ENCODE data around the gene PTPRT. TPM values are rescaled to one million over a fixed set of nuclear protein-coding genes. Genes with fewer than 3 reads are reported as not detected.

The PTPRT gene
- polyA plus RNA-seq, 2 of the 4 experiments (the other 2 are of a cell fraction): not detected

- WGBS (ENCODE audit: missing lambda C conversion rate): 5% methylated on average over 4 of the region's 4 CpGs
- CTCF ChIA-PET: interaction anchor here (0.5 to 1.0 kb wide), 3 partner anchors 9 to 676 kb away, joined by 3 to 4 read pairs (median 4); no protein-coding TSS in a partner anchor
- no peak for ATAC-seq
Measured at GRCh38 chr20:42603655-42604054, 586.1 kb downstream of the PTPRT start.

DNA sequence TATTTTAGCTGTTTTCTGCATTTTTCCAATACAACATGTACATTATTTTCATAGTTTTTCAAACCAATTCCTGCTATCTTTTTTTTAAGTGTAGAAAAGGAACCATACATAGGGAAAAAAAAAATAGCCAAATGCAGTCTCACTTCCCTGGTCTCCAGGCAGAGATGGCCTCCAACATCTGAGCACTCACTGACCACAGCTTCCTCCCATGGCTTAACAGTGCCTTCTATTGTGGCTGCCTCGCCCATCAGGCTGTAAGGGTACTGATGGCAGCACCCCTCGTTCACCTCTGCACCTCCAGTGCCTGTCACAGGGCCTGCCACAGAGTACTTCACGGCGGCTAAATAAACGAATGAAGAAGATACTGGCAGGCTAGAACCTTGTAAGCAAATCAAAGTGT lies 591.1 kb downstream of the PTPRT start:
- 12% methylated on average over 5 of the region's 5 CpGs for WGBS (ENCODE audit: missing lambda C conversion rate)
- DNase-seq (ENCODE audit: low read depth in 1 of 2, low spot score in 1 of 2): no peak
- no peak overlapping the region for H3K27ac ChIP-seq

More at GRCh38 chr20:42603655-42604054, 586.1 kb downstream of the PTPRT start:
- Histone ChIP-seq H3K9me3 (no peaks in the 10 kb centered on the region), H3K4me1 (no peaks in the 10 kb centered on the region), H3K4me2 (no peak overlapping the region), H3K27ac (no peak overlapping the region), H3K4me3 (no peak overlapping the region)
- FAIRE-seq: no peak
- TF ChIP-seq HOXB13 (CRISPR knock-in tag; IDR thresholded peaks at IDR 0.05; ENCODE audit: low read depth): no peak
- TF ChIP-seq SMC3 (IDR thresholded peaks at IDR 0.05): no peak
- TF ChIP-seq, protein P1, sequence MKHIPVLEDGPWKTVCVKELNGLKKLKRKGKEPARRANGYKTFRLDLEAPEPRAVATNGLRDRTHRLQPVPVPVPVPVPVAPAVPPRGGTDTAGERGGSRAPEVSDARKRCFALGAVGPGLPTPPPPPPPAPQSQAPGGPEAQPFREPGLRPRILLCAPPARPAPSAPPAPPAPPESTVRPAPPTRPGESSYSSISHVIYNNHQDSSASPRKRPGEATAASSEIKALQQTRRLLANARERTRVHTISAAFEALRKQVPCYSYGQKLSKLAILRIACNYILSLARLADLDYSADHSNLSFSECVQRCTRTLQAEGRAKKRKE (CRISPR knock-in tag; IDR thresholded peaks at IDR 0.05; ENCODE audit: low read depth): no peak
- TF ChIP-seq RARB (CRISPR knock-in tag; IDR thresholded peaks at IDR 0.05): no peak
- no peak for TF ChIP-seq PHF8 (IDR thresholded peaks at IDR 0.05; ENCODE audit: borderline replicate concordance, low read depth)
- no peak for TF ChIP-seq HEYL (CRISPR knock-in tag; IDR thresholded peaks at IDR 0.05)
- TF ChIP-seq NFE2L2 (conservative IDR thresholded peaks at IDR 0.05; ENCODE audit: low read length): no peak
- TF ChIP-seq, protein P2, sequence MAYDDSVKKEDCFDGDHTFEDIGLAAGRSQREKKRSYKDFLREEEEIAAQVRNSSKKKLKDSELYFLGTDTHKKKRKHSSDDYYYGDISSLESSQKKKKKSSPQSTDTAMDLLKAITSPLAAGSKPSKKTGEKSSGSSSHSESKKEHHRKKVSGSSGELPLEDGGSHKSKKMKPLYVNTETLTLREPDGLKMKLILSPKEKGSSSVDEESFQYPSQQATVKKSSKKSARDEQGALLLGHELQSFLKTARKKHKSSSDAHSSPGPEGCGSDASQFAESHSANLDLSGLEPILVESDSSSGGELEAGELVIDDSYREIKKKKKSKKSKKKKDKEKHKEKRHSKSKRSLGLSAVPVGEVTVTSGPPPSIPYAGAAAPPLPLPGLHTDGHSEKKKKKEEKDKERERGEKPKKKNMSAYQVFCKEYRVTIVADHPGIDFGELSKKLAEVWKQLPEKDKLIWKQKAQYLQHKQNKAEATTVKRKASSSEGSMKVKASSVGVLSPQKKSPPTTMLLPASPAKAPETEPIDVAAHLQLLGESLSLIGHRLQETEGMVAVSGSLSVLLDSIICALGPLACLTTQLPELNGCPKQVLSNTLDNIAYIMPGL (CRISPR knock-in tag; IDR thresholded peaks at IDR 0.05; ENCODE audit: borderline replicate concordance): no peak
- no peak for TF ChIP-seq RFX5 (IDR thresholded peaks at IDR 0.05)
- no peak for TF ChIP-seq ZC3H11A (IDR thresholded peaks at IDR 0.05)
- TF ChIP-seq ZNF302 (CRISPR knock-in tag; IDR thresholded peaks at IDR 0.05): no peak
- TF ChIP-seq EP300 (IDR thresholded peaks at IDR 0.05): no peak
- no peak for TF ChIP-seq EHF (CRISPR knock-in tag; IDR thresholded peaks at IDR 0.05)
- TF ChIP-seq MYC (IDR thresholded peaks at IDR 0.05; ENCODE audit: borderline replicate concordance, low read length): no peak
- no peak for TF ChIP-seq TP53 (CRISPR knock-in tag; IDR thresholded peaks at IDR 0.05)
- TF ChIP-seq E2F6 (IDR thresholded peaks at IDR 0.05; ENCODE audit: borderline replicate concordance, low read depth): no peak
- TF ChIP-seq HDAC2 (IDR thresholded peaks at IDR 0.05): no peak
- no peak for TF ChIP-seq SREBF2 (IDR thresholded peaks at IDR 0.05)
- TF ChIP-seq TFCP2L1 (CRISPR knock-in tag; IDR thresholded peaks at IDR 0.05): no peak
- TF ChIP-seq PBX3 (IDR thresholded peaks at IDR 0.05): no peak
- DNase-seq (ENCODE audit: low read depth in 1 of 2, low spot score in 1 of 2): no peak
- POLR2A ChIA-PET: no interaction called here

GRCh38 chr20:42595625-42596024 lies 594.1 kb downstream of the PTPRT start:
- Histone ChIP-seq H3K4me3 (no peak overlapping the region), H3K4me2 (no peak overlapping the region), H3K4me1 (no peaks in the 10 kb centered on the region), H3K27ac (no peak overlapping the region), H3K9me3 (no peaks in the 10 kb centered on the region)
- no peak for DNase-seq (ENCODE audit: low read depth in 1 of 2, low spot score in 1 of 2)
- CTCF ChIA-PET: no interaction called here
- no peak for FAIRE-seq
- POLR2A ChIA-PET: no interaction called here
- ATAC-seq: no peak
- WGBS (ENCODE audit: missing lambda C conversion rate): 13% methylated on average over 1 of the region's 1 CpG
- TF ChIP-seq CHD2 (IDR thresholded peaks at IDR 0.05; ENCODE audit: low read length, partially characterized antibody) (no peak), RAD21 (conservative IDR thresholded peaks at IDR 0.05 in 1 of 2, IDR thresholded peaks at IDR 0.05 in 1 of 2) (no peak), EHF (CRISPR knock-in tag; IDR thresholded peaks at IDR 0.05) (no peak), HEYL (CRISPR knock-in tag; IDR thresholded peaks at IDR 0.05) (no peak), E2F6 (IDR thresholded peaks at IDR 0.05; ENCODE audit: borderline replicate concordance, low read depth) (no peak), KDM1A (IDR thresholded peaks at IDR 0.05; ENCODE audit: low read depth) (no peak), ESRRA (IDR thresholded peaks at IDR 0.05; ENCODE audit: borderline replicate concordance, low read length) (no peak), RCOR1 (IDR thresholded peaks at IDR 0.05; ENCODE audit: low read depth, low read length) (no peak), TP53 (CRISPR knock-in tag; IDR thresholded peaks at IDR 0.05) (no peak), NFE2L2 (conservative IDR thresholded peaks at IDR 0.05; ENCODE audit: low read length) (no peak)
- TF ChIP-seq, protein P2 (CRISPR knock-in tag; IDR thresholded peaks at IDR 0.05; ENCODE audit: borderline replicate concordance): no peak

More for the DNA sequence above, 591.1 kb downstream of the PTPRT start:
- CTCF ChIA-PET: no interaction called here
- no peaks in the 10 kb centered on the region for H3K4me1 ChIP-seq
- ATAC-seq (no peak), FAIRE-seq (no peak)
- H3K4me2 ChIP-seq: no peak overlapping the region
- TF ChIP-seq MAZ (IDR thresholded peaks at IDR 0.05; ENCODE audit: borderline replicate concordance, low read depth, low read length) (no peak), CBX8 (IDR thresholded peaks at IDR 0.05) (no peak)
- H3K4me3 ChIP-seq: no peak overlapping the region
- POLR2A ChIA-PET: no interaction called here
- no peaks in the 10 kb centered on the region for H3K9me3 ChIP-seq

Data from A549 (cell line).